HG03460 (cell line): ENCODE data around the gene CMIP.
"Not testable (repeated sequence)": the region's sequence is repeated elsewhere in the genome, so short reads cannot be mapped to it uniquely, and the experiment has no call there.

ENCODE experiments used
- ATAC-seq: cut with Tn5 transposase; IDR thresholded peaks from one replicate; pipeline ENCODE4 v1.9.1; 2021; ENCODE audit not compliant: unreplicated experiment

The CMIP gene

GRCh38 chr16:81577272-81577671, 132.7 kb downstream of the CMIP start:
- ATAC-seq = not testable (repeated sequence)

- ATAC-seq = no peak
Observed at GRCh38 chr16:81578076-81578475, 133.5 kb downstream of the CMIP start.

GRCh38 chr16:81578636-81579413, 134.2 kb downstream of the CMIP start:
- no peak for ATAC-seq

- no peak for ATAC-seq
Observed at GRCh38 chr16:81581107-81581506, 136.5 kb downstream of the CMIP start.

GRCh38 chr16:81582655-81583441, 138.2 kb downstream of the CMIP start:
- no peak for ATAC-seq

- no peak for ATAC-seq
Observed at GRCh38 chr16:81583893-81584631, 139.5 kb downstream of the CMIP start.

- no peak for ATAC-seq
Observed at GRCh38 chr16:81585785-81586184, 141.2 kb downstream of the CMIP start.

- ATAC-seq = no peak
Observed at GRCh38 chr16:81586417-81586816, 141.8 kb downstream of the CMIP start.

- ATAC-seq = no peak
Observed at GRCh38 chr16:81586977-81587625, 142.5 kb downstream of the CMIP start.

GRCh38 chr16:81587626-81588160, 143.1 kb downstream of the CMIP start:
- ATAC-seq = no peak

GRCh38 chr16:81588326-81589081, 143.9 kb downstream of the CMIP start:
- ATAC-seq = no peak

- ATAC-seq = no peak
Observed at GRCh38 chr16:81589975-81590650, 145.5 kb downstream of the CMIP start.

GRCh38 chr16:81590714-81591544, 146.3 kb downstream of the CMIP start:
- ATAC-seq = no peak

GRCh38 chr16:81591545-81591870, 146.9 kb downstream of the CMIP start:
- ATAC-seq = no peak

- ATAC-seq = no peak
Observed at GRCh38 chr16:81592353-81592866, 147.8 kb downstream of the CMIP start.

GRCh38 chr16:81593481-81593880, 148.9 kb downstream of the CMIP start:
- no peak for ATAC-seq

- ATAC-seq = no peak
Observed at GRCh38 chr16:81595629-81596292, 151.2 kb downstream of the CMIP start.

GRCh38 chr16:81597079-81597658, 152.6 kb downstream of the CMIP start:
- ATAC-seq = no peak
